IMR-90 (cell line): ENCODE data around the gene SUN1. TPM values are rescaled to one million over a fixed set of nuclear protein-coding genes. Genes with fewer than 3 reads are reported as not detected.

Experiments used
- ATAC-seq: fragments of 200-7000 bp; cut with Tn5 transposase; 2 replicates; pipeline ENCODE4 v1.9.1; 2020; ENCODE audit warnings: low read depth, mild to moderate bottlenecking, moderate library complexity
- BruUV-seq: library from RNA; stranded (reverse); fragments of 400-500 nt; replicated peaks from 2 replicates; lab custom pipeline; 2021; lab: Mats Ljungman, UMichigan
- CTCF ChIA-PET: fragments of 300-600 bp; formaldehyde crosslinking; extraction: SDS; loops from one replicate; lab custom pipeline; 2021; ENCODE audit warnings: antibody characterized with exemption; lab: Yijun Ruan, JAX
- POLR2A ChIA-PET: fragments of 300-600 bp; sonication (Branson Sonifier 250); formaldehyde crosslinking; loops from one replicate; lab custom pipeline; 2022; ENCODE audit warnings: antibody characterized with exemption; ENCODE audit not compliant: unreplicated experiment; lab: Charles Lee
- DNase-seq: peaks from one replicate; pipeline ENCODE4 v3.0.0; 2013
- H2AFZ ChIP-seq: replicated peaks from 2 replicates; pipeline ENCODE3; 2013; ENCODE audit warnings: low read length, mild to moderate bottlenecking; ENCODE audit not compliant: poor library complexity
- H2AK5ac ChIP-seq: 2 replicates; pipeline ENCODE4 v1.6.1; 2013; ENCODE audit warnings: low read depth, low read length, inconsistent platforms
- H2AK9ac ChIP-seq: replicated peaks from 2 replicates; pipeline ENCODE3; 2013; ENCODE audit warnings: mild to moderate bottlenecking, low read depth, low read length, moderate library complexity; ENCODE audit not compliant: poor library complexity
- H2BK120ac ChIP-seq: 2 replicates; pipeline ENCODE4 v1.6.1; 2013; ENCODE audit warnings: low read depth, low read length, inconsistent platforms
- H2BK15ac ChIP-seq: 3 replicates; pipeline ENCODE4 v1.6.1; 2013; ENCODE audit warnings: low read depth, low read length, inconsistent platforms
- H2BK20ac ChIP-seq: 2 replicates; pipeline ENCODE4 v1.6.1; 2013; ENCODE audit warnings: low read depth, mild to moderate bottlenecking, inconsistent platforms, low read length, moderate library complexity
- H2BK5ac ChIP-seq: 2 replicates; pipeline ENCODE4 v1.6.1; 2013; ENCODE audit warnings: mild to moderate bottlenecking, low read depth, low read length, inconsistent platforms; ENCODE audit not compliant: poor library complexity, severe bottlenecking
- H3K14ac ChIP-seq: replicated peaks from 2 replicates; pipeline ENCODE4 v1.6.1; 2013; ENCODE audit warnings: low read depth, low read length, inconsistent platforms
- H3K18ac ChIP-seq: 2 replicates; pipeline ENCODE4 v1.6.1; 2013; ENCODE audit warnings: low read depth, low read length, control low read depth
- H3K23ac ChIP-seq: 2 replicates; pipeline ENCODE4 v1.6.1; 2013; ENCODE audit warnings: low read depth, low read length, inconsistent platforms
- H3K27ac ChIP-seq: 2 replicates; pipeline ENCODE4 v1.5.1; 2013; ENCODE audit warnings: mild to moderate bottlenecking, control low read depth, low read length; ENCODE audit not compliant: insufficient read depth
- H3K27me3 ChIP-seq: 2 replicates; pipeline ENCODE4 v1.6.1; 2013; ENCODE audit warnings: low read length; ENCODE audit not compliant: control insufficient read depth, insufficient read depth
- H3K36me3 ChIP-seq: 2 replicates; pipeline ENCODE4 v1.6.1; 2013; ENCODE audit warnings: low read length, mixed read lengths; ENCODE audit not compliant: control insufficient read depth, insufficient read depth
- H3K4ac ChIP-seq: 2 replicates; pipeline ENCODE4 v1.6.1; 2013; ENCODE audit warnings: low read depth, low read length, inconsistent platforms
- H3K4me1 ChIP-seq: 2 replicates; pipeline ENCODE4 v1.6.1; 2013; ENCODE audit warnings: low read length, mixed read lengths; ENCODE audit not compliant: control insufficient read depth, insufficient read depth
- H3K4me2 ChIP-seq: 2 replicates; pipeline ENCODE4 v1.6.1; 2013; ENCODE audit warnings: low read depth, mild to moderate bottlenecking, control low read depth, low read length, moderate library complexity
- H3K4me3 ChIP-seq: 2 replicates; pipeline ENCODE4 v1.5.1; 2013; ENCODE audit warnings: low read depth, mild to moderate bottlenecking, control low read depth, low read length, moderate library complexity; ENCODE audit not compliant: insufficient read depth
- H3K56ac ChIP-seq: 2 replicates; pipeline ENCODE4 v1.6.1; 2013; ENCODE audit warnings: low read length, inconsistent platforms; ENCODE audit not compliant: insufficient read depth; ENCODE audit errors: extremely low read depth
- H3K79me1 ChIP-seq, 2 experiments: 2 replicates each; pipeline ENCODE4 v1.6.1; 2013; ENCODE audit warnings: low read length in 2 of 2, inconsistent platforms in 1 of 2, low read depth in 1 of 2
- H3K9ac ChIP-seq: 2 replicates; pipeline ENCODE4 v1.6.1; 2013; ENCODE audit warnings: low read depth, low read length, control low read depth
- H3K9me1 ChIP-seq: 2 replicates; pipeline ENCODE4 v1.6.1; 2013; ENCODE audit warnings: low read length, inconsistent platforms; ENCODE audit not compliant: insufficient read depth
- H3K9me3 ChIP-seq: 2 replicates; pipeline ENCODE4 v1.6.1; 2013; ENCODE audit warnings: low read length; ENCODE audit not compliant: control insufficient read depth, insufficient read depth
- H4K20me1 ChIP-seq: 2 replicates; pipeline ENCODE4 v1.6.1; 2013; ENCODE audit warnings: low read length, inconsistent platforms; ENCODE audit not compliant: insufficient read depth
- H4K5ac ChIP-seq: 2 replicates; pipeline ENCODE4 v1.6.1; 2013; ENCODE audit warnings: mild to moderate bottlenecking, low read depth, low read length, control low read depth
- H4K8ac ChIP-seq, 2 experiments: 2 replicates each; pipeline ENCODE4 v1.6.1; 2013; ENCODE audit warnings: low read depth in 2 of 2, low read length in 2 of 2, control low read depth in 1 of 2, inconsistent platforms in 1 of 2
- H4K91ac ChIP-seq: 2 replicates; pipeline ENCODE4 v1.6.1; 2013; ENCODE audit warnings: low read depth, low read length, inconsistent platforms; ENCODE audit not compliant: insufficient read depth
- BHLHE40 ChIP-seq: fragments of 150-350 bp; IDR thresholded peaks from 2 replicates; pipeline ENCODE4 v1.6.1; 2016; ENCODE audit warnings: mild to moderate bottlenecking, low read depth, low read length
- CHD1 ChIP-seq: IDR thresholded peaks from 2 replicates; pipeline ENCODE4 v1.6.1; 2012; ENCODE audit warnings: low read depth, low read length, improper control_type of control experiment
- FOS ChIP-seq: fragments of 150-350 bp; IDR thresholded peaks from 2 replicates; pipeline ENCODE4 v1.6.1; 2016; ENCODE audit warnings: low read depth, low read length
- MAFK ChIP-seq: IDR thresholded peaks from 2 replicates; pipeline ENCODE4 v1.6.1; 2012; ENCODE audit warnings: low read depth, low read length, improper control_type of control experiment
- NFE2L2 ChIP-seq: fragments of 150-350 bp; IDR thresholded peaks from 2 replicates; pipeline ENCODE4 v1.6.1; 2016; ENCODE audit warnings: low read depth, mild to moderate bottlenecking, low read length
- RFX5 ChIP-seq: IDR thresholded peaks from 2 replicates; pipeline ENCODE4 v1.8.0; 2012; ENCODE audit warnings: low read depth, mild to moderate bottlenecking, low read length, moderate library complexity
- SMC3 ChIP-seq: fragments of 150-350 bp; IDR thresholded peaks from 2 replicates; pipeline ENCODE4 v1.6.1; 2016; ENCODE audit warnings: low read depth, mild to moderate bottlenecking, antibody characterized with exemption, low read length, moderate library complexity
- WGBS, 2 experiments: methylation state at CpG; one replicate each; pipeline versions ENCODE4 v1.1.5 to v1.1.7; 2013; ENCODE audit warnings: missing lambda C conversion rate in 2 of 2; ENCODE audit not compliant: insufficient read length in 1 of 2; ENCODE audit errors: extremely low coverage in 2 of 2; 5-methylcytosine and 5-hydroxymethylcytosine counted together
- dilution Hi-C: fragments of 300-500 bp; cut with HindIII; formaldehyde crosslinking; loops from one replicate; pipeline ENCODE4 v1.14.3; 2018; ENCODE audit warnings: low sequenced_read_pairs; ENCODE audit not compliant: unreplicated experiment
- in situ Hi-C: fragments of 300-500 bp; cut with MboI; formaldehyde crosslinking; loops from 3 replicates; pipeline ENCODE4 v1.14.3; 2019; ENCODE audit warnings: low sequenced_read_pairs, inconsistent platforms, mixed read lengths
- intact Hi-C: fragments of 100-400 bp; cut with micrococcal nuclease; formaldehyde crosslinking; loops from 2 replicates; pipeline ENCODE4 v1.10.0; 2022
- polyA plus RNA-seq, 3 experiments: library from polyadenylated mRNA; depleted of rRNA; stranded (reverse); fragments of >200 nt; gene quantifications; 2 replicates each; pipeline ENCODE4 v1.2.3, GENCODE V29; 2012; ENCODE audit warnings: low replicate concordance in 1 of 3
- total RNA-seq: library from RNA; depleted of rRNA; stranded (reverse); fragments of >200 nt; gene quantifications from 2 replicates; pipeline ENCODE4 v1.2.3, GENCODE V29; 2012

Gene SUN1
- total and polyA plus RNA-seq, 2 of the 4 experiments (the other 2 are of a cell fraction) = 113 to 239 TPM

DNA sequence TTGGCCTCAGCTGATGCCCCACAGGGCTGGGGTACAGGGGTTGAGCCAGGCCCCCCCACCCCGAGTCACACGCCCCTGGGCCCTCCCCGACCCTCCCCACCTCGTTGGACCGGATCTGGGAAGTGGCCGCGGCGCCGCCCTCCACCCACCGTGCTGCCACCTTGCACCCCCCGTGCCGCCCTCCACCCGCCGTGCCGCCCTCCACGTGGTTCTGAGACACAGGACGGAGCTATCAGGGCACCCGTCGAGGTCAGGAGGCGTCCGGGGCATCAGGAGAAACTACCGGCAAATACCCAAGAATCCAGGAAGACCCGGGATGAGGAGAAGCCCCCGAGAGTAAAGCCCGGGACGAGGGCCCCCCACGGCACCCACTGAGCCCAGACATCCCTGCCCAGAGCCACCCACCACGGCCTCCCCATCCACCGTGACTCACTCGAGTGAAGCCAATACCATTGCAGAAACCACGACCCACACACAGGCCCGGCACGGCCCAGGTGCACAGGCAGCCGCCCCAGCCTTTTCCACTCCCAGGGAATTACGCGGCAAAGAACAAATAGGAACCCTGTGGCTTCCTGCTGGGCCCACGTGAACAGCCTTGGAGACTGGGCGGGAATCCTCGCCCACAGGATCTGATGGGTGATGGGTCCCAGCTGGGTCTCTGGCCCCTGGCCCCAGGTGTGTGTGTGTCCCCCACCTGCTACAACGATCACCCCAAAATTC lies 88.2 kb downstream of the SUN1 start:
- Histone ChIP-seq H3K4me3 (no peak overlapping the region), H3K9me1 (no peaks in the 10 kb centered on the region), H2BK120ac (no peak overlapping the region), H3K79me1 (no peaks in the 10 kb centered on the region), H3K4me1 (peaks cover 7% of the 10 kb centered on the region), H2AFZ (peak overlapping the region; percentile 48), H3K56ac (no peak overlapping the region), H3K36me3 (no peaks in the 10 kb centered on the region), H3K4me2 (no peak overlapping the region), H2BK5ac (no peak overlapping the region), H3K4ac (no peak overlapping the region), H4K20me1 (no peaks in the 10 kb centered on the region), H4K91ac (no peak overlapping the region), H2BK20ac (no peak overlapping the region), H2AK9ac (no peak overlapping the region), H3K23ac (no peak overlapping the region), H2BK15ac (no peak overlapping the region), H3K9me3 (no peaks in the 10 kb centered on the region), H3K9ac (no peak overlapping the region), H3K18ac (no peak overlapping the region), H3K27me3 (no peaks in the 10 kb centered on the region), H4K8ac (no peak overlapping the region), H4K5ac (no peak overlapping the region), H3K27ac (no peak overlapping the region), H3K14ac (no peak overlapping the region), H2AK5ac (no peak overlapping the region)
- DNase-seq (no peak), ATAC-seq (no peak)
- BruUV-seq = no TSS peak
- intact Hi-C loops (no loop called here), in situ Hi-C loops (no loop called here), dilution Hi-C loops (no loop called here)
- WGBS, 2 experiments = 86% methylated on average over 21 of the region's 40 CpGs; no CpG with 5 or more reads in 1 of the 2 experiments
- TF ChIP-seq BHLHE40 (no peak), SMC3 (no peak), RFX5 (no peak), MAFK (no peak), FOS (no peak), NFE2L2 (no peak), CHD1 (no peak)
- POLR2A ChIA-PET = no interaction called here
- CTCF ChIA-PET = no interaction called here
